AG04449 (cell line): Measurements from ENCODE around the gene PLA2G7.

Experiments used
- CTCF ChIA-PET: fragments of 350-600 bp; formaldehyde crosslinking; extraction: SDS; loops from one replicate; lab custom pipeline; 2021; ENCODE audit warnings: antibody characterized with exemption; lab: Yijun Ruan, JAX
- POLR2A ChIA-PET: fragments of 400-600, 350-600 bp; formaldehyde crosslinking; extraction: SDS; loops from one replicate; lab custom pipeline; 2020; ENCODE audit warnings: antibody characterized with exemption, inconsistent platforms; lab: Yijun Ruan, JAX
- DNase-seq: peaks from one replicate; pipeline ENCODE4 v3.0.0-alpha.2; 2010; ENCODE audit warnings: low read depth, low spot score
- H3K4me3 ChIP-seq: 2 replicates; pipeline ENCODE4 v1.5.1; 2011; ENCODE audit warnings: low read depth, mild to moderate bottlenecking, control low read depth, low read length
- CTCF ChIP-seq: IDR thresholded peaks from one replicate; pipeline ENCODE4 v1.5.1; 2011; ENCODE audit warnings: mild to moderate bottlenecking, moderate library complexity, low read length, control low read depth, inconsistent platforms; ENCODE audit not compliant: insufficient read depth; ENCODE audit errors: missing control alignments

PLA2G7 gene

GRCh38 chr6:46734867-46735719 lies at the start of gene PLA2G7:
Gene PLA2G7, minus strand, starts transcription at chr6:46735375. Its CDS starts 12,484 bp downstream, at chr6:46722891.
- no peak within 1 kb of the TSS; the same call in 1 of the 2 replicates for H3K4me3 ChIP-seq
- POLR2A ChIA-PET, result no interaction called here
- DNase-seq, result no peak
- TF ChIP-seq CTCF, result no peak
- CTCF ChIA-PET, result no interaction called here

GRCh38 chr6:46784535-46784934 lies 49.4 kb upstream of the PLA2G7 start:
- POLR2A ChIA-PET, result no interaction called here
- H3K4me3 ChIP-seq, result no peak overlapping the region
- no peak for DNase-seq
- no peak for TF ChIP-seq CTCF
- CTCF ChIA-PET, result interaction anchor here (1.0 kb wide), 1 partner anchor 17 kb away, joined by 3 read pairs; no protein-coding TSS in a partner anchor

GRCh38 chr6:46781478-46782378 lies 46.6 kb upstream of the PLA2G7 start:
- H3K4me3 ChIP-seq, result no peak overlapping the region
- ChIA-PET CTCF (interaction anchor here (1.3 kb wide), 1 partner anchor 16 kb away, joined by 3 read pairs; no protein-coding TSS in a partner anchor), POLR2A (no interaction called here)
- TF ChIP-seq CTCF, result peak; percentile 57
- no peak for DNase-seq

GRCh38 chr6:46777476-46778346 lies 42.5 kb upstream of the PLA2G7 start:
- CTCF ChIA-PET, result interaction anchor here (1.0 to 1.5 kb wide), 3 partner anchors 9 to 360 kb away, joined by 3 to 5 read pairs (median 3); no protein-coding TSS in a partner anchor

More at GRCh38 chr6:46777476-46778346, 42.5 kb upstream of the PLA2G7 start:
- no peak overlapping the region for H3K4me3 ChIP-seq
- TF ChIP-seq CTCF, result no peak
- POLR2A ChIA-PET, result no interaction called here
- DNase-seq, result no peak
